ENCODE results near the gene AMN.

GRCh38 chr14:102902523-102903247, 19.8 kb upstream of the AMN start:
- TF ChIP-seq, protein P1, sequence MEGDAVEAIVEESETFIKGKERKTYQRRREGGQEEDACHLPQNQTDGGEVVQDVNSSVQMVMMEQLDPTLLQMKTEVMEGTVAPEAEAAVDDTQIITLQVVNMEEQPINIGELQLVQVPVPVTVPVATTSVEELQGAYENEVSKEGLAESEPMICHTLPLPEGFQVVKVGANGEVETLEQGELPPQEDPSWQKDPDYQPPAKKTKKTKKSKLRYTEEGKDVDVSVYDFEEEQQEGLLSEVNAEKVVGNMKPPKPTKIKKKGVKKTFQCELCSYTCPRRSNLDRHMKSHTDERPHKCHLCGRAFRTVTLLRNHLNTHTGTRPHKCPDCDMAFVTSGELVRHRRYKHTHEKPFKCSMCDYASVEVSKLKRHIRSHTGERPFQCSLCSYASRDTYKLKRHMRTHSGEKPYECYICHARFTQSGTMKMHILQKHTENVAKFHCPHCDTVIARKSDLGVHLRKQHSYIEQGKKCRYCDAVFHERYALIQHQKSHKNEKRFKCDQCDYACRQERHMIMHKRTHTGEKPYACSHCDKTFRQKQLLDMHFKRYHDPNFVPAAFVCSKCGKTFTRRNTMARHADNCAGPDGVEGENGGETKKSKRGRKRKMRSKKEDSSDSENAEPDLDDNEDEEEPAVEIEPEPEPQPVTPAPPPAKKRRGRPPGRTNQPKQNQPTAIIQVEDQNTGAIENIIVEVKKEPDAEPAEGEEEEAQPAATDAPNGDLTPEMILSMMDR (IDR thresholded peaks at IDR 0.05): no peak
- TF ChIP-seq POLR2A (IDR thresholded peaks at IDR 0.05): no peak
